A673 (cell line): ENCODE results near the gene PIP4K2A.

Experiments
- CTCF ChIP-seq: fragments of 300-800, 200-600 bp; sonication (generic); conservative IDR thresholded peaks from 2 replicates; pipeline ENCODE4 v1.5.1; 2017; ENCODE audit warnings: low read depth, mild to moderate bottlenecking, antibody characterized with exemption, low read length, moderate library complexity, mixed read lengths
- EZH2 ChIP-seq: fragments of 200-600 bp; sonication (generic); IDR thresholded peaks from 2 replicates; pipeline ENCODE4 v1.6.1; 2017; ENCODE audit warnings: borderline replicate concordance, low read depth, mild to moderate bottlenecking, mixed read lengths, antibody characterized with exemption, low read length; ENCODE audit not compliant: poor library complexity, severe bottlenecking

DNA sequence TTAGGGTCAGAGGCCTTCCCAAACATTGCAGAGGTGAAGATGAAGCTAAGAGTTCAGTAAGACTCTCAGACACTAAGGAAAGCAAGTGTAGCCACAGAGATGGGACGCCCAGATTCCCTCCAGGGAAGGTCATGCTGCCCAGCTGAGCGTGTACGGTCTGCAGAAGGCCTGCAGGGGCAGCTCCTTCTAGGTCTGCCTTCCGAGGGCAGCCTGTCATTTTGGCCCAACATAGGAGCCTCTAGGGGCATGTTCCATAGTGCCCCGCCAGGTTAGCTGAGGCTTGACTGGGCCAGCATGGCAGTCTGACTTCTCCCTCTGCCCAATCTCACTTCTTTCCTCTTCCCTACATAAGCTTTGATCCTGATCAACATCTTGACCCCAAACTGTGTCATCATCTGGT is 130.7 kb downstream of the PIP4K2A start:
- TF ChIP-seq CTCF (no peak), EZH2 (no peak)
